Gastroesophageal sphincter (tissue), 3 donors: ENCODE results near the gene RTL10.

Experiments used
- POLR2A ChIP-seq, 2 donors: fragments of 450-650 bp; IDR thresholded peaks; one replicate each; pipeline ENCODE4 v1.6.1; 2017; ENCODE audit warnings: antibody characterized with exemption in 2 of 2, mild to moderate bottlenecking in 2 of 2, moderate library complexity in 1 of 2
- TF ChIP-seq, protein P1 (sequence below), 4 experiments: fragments of 200-600 bp in 2 of 4; fragments of 450-650 bp in 2 of 4; sonication (generic) in 1 of 4; IDR thresholded peaks; one replicate each; pipeline ENCODE4 v1.5.1; 2017 to 2019; ENCODE audit warnings: antibody characterized with exemption in 4 of 4, mild to moderate bottlenecking in 2 of 4, moderate library complexity in 2 of 4

DNA sequence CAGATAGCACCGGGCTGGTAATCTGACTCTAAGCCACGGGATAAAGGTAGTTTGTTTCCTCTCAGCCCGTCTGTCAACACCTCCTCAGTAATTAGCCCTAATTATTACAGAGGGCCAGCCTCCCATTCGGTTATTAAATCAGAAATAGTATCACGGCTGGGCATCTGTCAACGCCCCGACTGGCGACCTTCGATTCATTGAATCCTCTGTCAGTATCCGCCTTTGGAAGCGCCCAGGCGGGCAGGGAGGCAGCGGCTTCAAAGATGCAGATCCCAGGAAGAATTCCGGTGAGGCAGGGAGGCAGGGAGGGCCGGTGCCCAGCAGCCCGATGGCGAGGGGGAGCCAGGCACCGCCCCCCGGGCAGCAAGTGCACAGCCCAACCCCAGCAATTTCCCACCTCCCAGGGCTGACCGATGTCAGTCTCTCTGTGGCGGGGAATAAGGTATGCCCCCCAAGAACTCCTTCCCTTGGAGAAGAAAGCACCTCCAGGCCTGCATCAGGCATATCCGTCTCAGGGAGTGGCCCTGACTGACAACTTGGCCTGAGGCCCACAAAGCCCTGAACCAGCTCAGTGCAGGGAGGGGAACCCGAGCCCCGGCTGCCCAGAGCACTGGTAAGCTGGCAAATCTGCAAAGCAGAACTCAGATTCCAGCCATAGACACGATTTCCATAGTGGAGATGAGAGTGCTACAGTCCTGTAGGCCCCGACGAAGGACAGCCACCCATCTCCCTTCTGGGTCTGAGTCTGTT, 11.4 kb downstream of the RTL10 start:
- TF ChIP-seq, protein P1, sequence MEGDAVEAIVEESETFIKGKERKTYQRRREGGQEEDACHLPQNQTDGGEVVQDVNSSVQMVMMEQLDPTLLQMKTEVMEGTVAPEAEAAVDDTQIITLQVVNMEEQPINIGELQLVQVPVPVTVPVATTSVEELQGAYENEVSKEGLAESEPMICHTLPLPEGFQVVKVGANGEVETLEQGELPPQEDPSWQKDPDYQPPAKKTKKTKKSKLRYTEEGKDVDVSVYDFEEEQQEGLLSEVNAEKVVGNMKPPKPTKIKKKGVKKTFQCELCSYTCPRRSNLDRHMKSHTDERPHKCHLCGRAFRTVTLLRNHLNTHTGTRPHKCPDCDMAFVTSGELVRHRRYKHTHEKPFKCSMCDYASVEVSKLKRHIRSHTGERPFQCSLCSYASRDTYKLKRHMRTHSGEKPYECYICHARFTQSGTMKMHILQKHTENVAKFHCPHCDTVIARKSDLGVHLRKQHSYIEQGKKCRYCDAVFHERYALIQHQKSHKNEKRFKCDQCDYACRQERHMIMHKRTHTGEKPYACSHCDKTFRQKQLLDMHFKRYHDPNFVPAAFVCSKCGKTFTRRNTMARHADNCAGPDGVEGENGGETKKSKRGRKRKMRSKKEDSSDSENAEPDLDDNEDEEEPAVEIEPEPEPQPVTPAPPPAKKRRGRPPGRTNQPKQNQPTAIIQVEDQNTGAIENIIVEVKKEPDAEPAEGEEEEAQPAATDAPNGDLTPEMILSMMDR (IDR thresholded peaks at IDR 0.05) = no peak
- TF ChIP-seq POLR2A (IDR thresholded peaks at IDR 0.05) = no peak
